AG09309 (cell line): ENCODE results near the gene SAMD4A.

ENCODE experiments used
- DNase-seq: peaks from one replicate; pipeline ENCODE4 v3.0.0-alpha.2; 2010; ENCODE audit warnings: low read depth
- H3K4me3 ChIP-seq: 2 replicates; pipeline ENCODE4 v1.5.1; 2011; ENCODE audit warnings: mild to moderate bottlenecking, low read depth, low read length, moderate library complexity; ENCODE audit not compliant: control insufficient read depth
- TF ChIP-seq, protein P1 (sequence below): IDR thresholded peaks from 2 replicates; pipeline ENCODE4 v1.5.1; 2011; ENCODE audit warnings: mild to moderate bottlenecking, low read depth, low read length, inconsistent platforms; ENCODE audit not compliant: insufficient read depth, control insufficient read depth; ENCODE audit errors: missing control alignments

Gene SAMD4A

DNA sequence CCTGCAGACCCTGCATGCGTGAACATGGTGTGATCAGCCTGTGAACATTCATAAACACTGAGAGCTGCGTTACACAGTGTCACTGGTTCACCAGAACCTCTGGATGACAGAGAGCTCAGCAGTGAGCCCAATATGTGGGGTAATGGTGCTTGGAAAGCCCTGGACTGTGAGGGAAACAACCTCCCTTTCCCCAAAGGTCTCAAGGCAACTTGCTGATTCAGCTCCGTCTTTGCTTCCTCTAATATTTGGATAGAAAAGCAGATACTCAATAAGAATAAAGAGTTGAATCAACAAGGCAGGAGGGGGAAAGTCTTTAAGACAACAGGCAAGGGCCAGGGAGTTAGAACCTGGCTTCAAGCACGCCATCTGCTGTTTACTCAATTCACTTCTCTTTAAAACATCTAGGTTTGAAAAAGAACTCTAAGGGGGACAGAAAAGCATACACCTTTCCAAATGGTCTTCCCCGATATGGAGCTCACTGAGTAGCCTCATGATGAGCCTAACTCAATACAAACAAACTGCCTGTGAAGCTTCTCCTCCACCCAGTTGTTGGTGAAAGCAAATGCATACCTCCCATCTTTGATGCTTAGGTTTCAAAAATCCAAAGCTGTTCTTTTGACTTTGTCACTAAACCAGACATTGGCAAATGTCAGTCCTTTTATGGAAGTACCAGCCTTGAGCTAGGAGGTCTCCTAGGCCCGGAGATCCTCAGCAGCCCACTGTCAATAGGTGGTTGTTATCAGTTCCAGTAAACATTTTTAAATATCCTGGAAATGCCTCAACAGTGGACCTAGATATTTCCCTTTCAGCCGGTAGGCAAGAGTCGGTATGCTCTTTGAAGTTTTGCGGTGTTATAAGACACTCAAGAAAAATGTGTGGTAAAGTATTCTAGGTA lies 76.1 kb downstream of the SAMD4A start:
- TF ChIP-seq, protein P1, sequence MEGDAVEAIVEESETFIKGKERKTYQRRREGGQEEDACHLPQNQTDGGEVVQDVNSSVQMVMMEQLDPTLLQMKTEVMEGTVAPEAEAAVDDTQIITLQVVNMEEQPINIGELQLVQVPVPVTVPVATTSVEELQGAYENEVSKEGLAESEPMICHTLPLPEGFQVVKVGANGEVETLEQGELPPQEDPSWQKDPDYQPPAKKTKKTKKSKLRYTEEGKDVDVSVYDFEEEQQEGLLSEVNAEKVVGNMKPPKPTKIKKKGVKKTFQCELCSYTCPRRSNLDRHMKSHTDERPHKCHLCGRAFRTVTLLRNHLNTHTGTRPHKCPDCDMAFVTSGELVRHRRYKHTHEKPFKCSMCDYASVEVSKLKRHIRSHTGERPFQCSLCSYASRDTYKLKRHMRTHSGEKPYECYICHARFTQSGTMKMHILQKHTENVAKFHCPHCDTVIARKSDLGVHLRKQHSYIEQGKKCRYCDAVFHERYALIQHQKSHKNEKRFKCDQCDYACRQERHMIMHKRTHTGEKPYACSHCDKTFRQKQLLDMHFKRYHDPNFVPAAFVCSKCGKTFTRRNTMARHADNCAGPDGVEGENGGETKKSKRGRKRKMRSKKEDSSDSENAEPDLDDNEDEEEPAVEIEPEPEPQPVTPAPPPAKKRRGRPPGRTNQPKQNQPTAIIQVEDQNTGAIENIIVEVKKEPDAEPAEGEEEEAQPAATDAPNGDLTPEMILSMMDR: peak; percentile 24
- no peak for DNase-seq
- H3K4me3 ChIP-seq: no peak overlapping the region

- TF ChIP-seq, protein P1: no peak
- no peak for DNase-seq
- H3K4me3 ChIP-seq: no peak overlapping the region
Measured at GRCh38 chr14:54643696-54644176, 76.8 kb downstream of the SAMD4A start.

GRCh38 chr14:54645639-54646038 lies 78.7 kb downstream of the SAMD4A start:
- TF ChIP-seq, protein P1: no peak
- no peak for DNase-seq
- H3K4me3 ChIP-seq: no peak overlapping the region

- TF ChIP-seq, protein P1: no peak
- no peak for DNase-seq
- H3K4me3 ChIP-seq: no peak overlapping the region
Measured at GRCh38 chr14:54646626-54647025, 79.7 kb downstream of the SAMD4A start.

- DNase-seq: no peak
- H3K4me3 ChIP-seq: no peak overlapping the region
- TF ChIP-seq, protein P1: no peak
Measured at GRCh38 chr14:54647378-54647777, 80.5 kb downstream of the SAMD4A start.

DNA sequence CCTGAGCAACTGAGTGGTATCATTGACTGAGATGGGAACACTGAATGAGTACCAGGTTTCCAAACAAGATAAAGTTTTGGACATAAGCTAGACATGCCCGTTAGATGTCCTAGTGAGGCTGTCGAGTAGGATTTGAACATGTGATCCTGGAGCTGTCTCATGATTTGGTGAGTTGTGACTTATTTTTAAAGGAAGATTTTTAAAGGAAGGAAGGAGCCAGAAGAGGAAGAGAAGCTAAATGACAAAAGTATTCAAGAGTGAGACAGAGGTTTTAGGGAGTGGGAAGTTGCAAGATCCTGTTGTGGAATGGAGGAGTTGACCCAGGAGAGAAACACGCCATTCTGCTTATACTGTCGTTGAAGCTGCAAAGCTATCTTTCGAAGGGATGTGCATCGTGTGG lies 82.1 kb downstream of the SAMD4A start:
- no peak for DNase-seq
- H3K4me3 ChIP-seq: no peak overlapping the region
- TF ChIP-seq, protein P1: no peak
